HEK293 (cell line): ENCODE data around the gene ZSCAN12.

Source experiments
- CTCF ChIP-seq: fragments of 450-650 bp; formaldehyde crosslinking; IDR thresholded peaks from 2 replicates; pipeline ENCODE4 v1.5.1; 2016; ENCODE audit warnings: missing biosample characterization, missing genetic modification characterization
- PRDM1 ChIP-seq: fragments of 450-650 bp; formaldehyde crosslinking; IDR thresholded peaks from 2 replicates; pipeline ENCODE4; 2016; ENCODE audit warnings: missing biosample characterization, missing genetic modification characterization
- TCF7L2 ChIP-seq: IDR thresholded peaks from 2 replicates; pipeline ENCODE4 v1.6.1; 2011; ENCODE audit warnings: low read depth, mild to moderate bottlenecking, inconsistent platforms, low read length, moderate library complexity, borderline replicate concordance
- WT1 ChIP-seq: fragments of 450-650 bp; formaldehyde crosslinking; IDR thresholded peaks from 2 replicates; pipeline ENCODE4 v1.5.1; 2016; ENCODE audit warnings: missing biosample characterization, missing genetic modification characterization
- ZBTB1 ChIP-seq: fragments of 450-650 bp; formaldehyde crosslinking; IDR thresholded peaks from 2 replicates; pipeline ENCODE4 v1.5.1; 2016; ENCODE audit warnings: missing biosample characterization, missing genetic modification characterization
- ZBTB6 ChIP-seq: fragments of 450-650 bp; formaldehyde crosslinking; IDR thresholded peaks from 2 replicates; pipeline ENCODE4 v1.5.1; 2017; ENCODE audit warnings: missing biosample characterization, missing genetic modification characterization
- ZBTB8A ChIP-seq: fragments of 450-650 bp; formaldehyde crosslinking; IDR thresholded peaks from 2 replicates; pipeline ENCODE4 v1.5.1; 2016; ENCODE audit warnings: missing biosample characterization, missing genetic modification characterization
- ZNF140 ChIP-seq: fragments of 450-650 bp; formaldehyde crosslinking; IDR thresholded peaks from 2 replicates; pipeline ENCODE4 v1.5.1; 2016; ENCODE audit warnings: missing biosample characterization, missing genetic modification characterization
- ZNF274 ChIP-seq, 2 experiments: fragments of 200-500 bp in 1 of 2; fragments of 450-650 bp in 1 of 2; sonication (Bioruptor generic) in 1 of 2; formaldehyde crosslinking in 1 of 2; IDR thresholded peaks; 2 replicates each; pipeline versions ENCODE4 v1.5.1 to v1.6.1; 2014 to 2016; ENCODE audit warnings: borderline replicate concordance in 1 of 2, inconsistent platforms in 1 of 2, low read length in 1 of 2, missing biosample characterization in 1 of 2, missing genetic modification characterization in 1 of 2
- ZNF280D ChIP-seq: fragments of 450-650 bp; formaldehyde crosslinking; IDR thresholded peaks from 2 replicates; pipeline ENCODE4 v1.5.1; 2016; ENCODE audit warnings: missing biosample characterization, missing genetic modification characterization
- ZNF426 ChIP-seq: fragments of 450-650 bp; formaldehyde crosslinking; IDR thresholded peaks from 2 replicates; pipeline ENCODE4 v1.5.1; 2017; ENCODE audit warnings: missing biosample characterization, missing genetic modification characterization, mild to moderate bottlenecking, inconsistent platforms, moderate library complexity
- ZNF558 ChIP-seq: fragments of 450-650 bp; formaldehyde crosslinking; IDR thresholded peaks from 2 replicates; pipeline ENCODE4 v1.5.1; 2016; ENCODE audit warnings: missing biosample characterization, missing genetic modification characterization

GRCh38 chr6:28378644-28379043 is 20.9 kb downstream of the ZSCAN12 start:
- no peak for TF ChIP-seq WT1 (tag by site-specific recombination)
- no peak for TF ChIP-seq ZNF558 (tag by site-specific recombination)
- no peak for TF ChIP-seq ZBTB8A
- TF ChIP-seq ZBTB6 (tag by site-specific recombination) = no peak
- no peak for TF ChIP-seq ZNF140 (tag by site-specific recombination)
- no peak for TF ChIP-seq TCF7L2
- no peak for TF ChIP-seq ZBTB1
- no peak for TF ChIP-seq CTCF (tag by site-specific recombination)
- no peak for TF ChIP-seq ZNF280D
- TF ChIP-seq ZNF274 (IDR thresholded peaks at IDR 0.05; ENCODE audit: low read length) = no peak
- no peak for TF ChIP-seq ZNF274 (tag by site-specific recombination; IDR thresholded peaks at IDR 0.05; ENCODE audit: borderline replicate concordance)
- TF ChIP-seq PRDM1 (tag by site-specific recombination) = no peak
- TF ChIP-seq ZNF426 (tag by site-specific recombination) = no peak
